ENCODE measurements around the gene MKRN1.
"Not testable (repeated sequence)": the region's sequence is repeated elsewhere in the genome, so short reads cannot be mapped to it uniquely, and the experiment has no call there.

Gene MKRN1

DNA sequence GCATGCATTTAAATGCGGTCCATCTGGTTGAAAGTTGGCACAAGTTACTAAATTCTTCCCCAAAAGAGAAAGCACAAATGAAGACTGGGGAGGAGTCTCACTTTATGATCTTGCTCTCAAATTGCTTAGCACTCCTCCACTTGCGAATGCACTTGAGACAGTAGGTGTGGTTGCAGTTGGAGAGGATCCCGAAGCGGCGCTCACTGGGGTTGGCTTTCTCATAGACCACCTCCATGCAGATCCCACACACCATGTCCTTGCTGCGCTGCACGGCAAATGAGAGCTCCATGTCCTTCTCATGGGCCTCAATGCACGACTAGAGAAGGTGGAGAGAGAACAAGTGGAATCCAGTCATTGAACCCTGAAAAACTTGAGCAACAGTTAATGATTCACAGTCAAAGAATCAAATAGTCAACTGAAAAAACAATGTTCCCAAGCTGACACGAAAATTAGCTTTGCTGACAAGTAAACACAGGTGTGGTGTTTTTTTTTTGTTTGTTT is 22.7 kb downstream of the MKRN1 start:
- ATAC-seq: no peak
- Mint-ChIP-seq H3K9me3 (no peaks in the 10 kb centered on the region), H3K36me3 (peaks cover 67% of the 10 kb centered on the region), H3K27me3 (no peaks in the 10 kb centered on the region), H3K4me3 (no peak overlapping the region), H3K27ac (no peak overlapping the region), H3K4me1 (peaks cover 16% of the 10 kb centered on the region)

DNA sequence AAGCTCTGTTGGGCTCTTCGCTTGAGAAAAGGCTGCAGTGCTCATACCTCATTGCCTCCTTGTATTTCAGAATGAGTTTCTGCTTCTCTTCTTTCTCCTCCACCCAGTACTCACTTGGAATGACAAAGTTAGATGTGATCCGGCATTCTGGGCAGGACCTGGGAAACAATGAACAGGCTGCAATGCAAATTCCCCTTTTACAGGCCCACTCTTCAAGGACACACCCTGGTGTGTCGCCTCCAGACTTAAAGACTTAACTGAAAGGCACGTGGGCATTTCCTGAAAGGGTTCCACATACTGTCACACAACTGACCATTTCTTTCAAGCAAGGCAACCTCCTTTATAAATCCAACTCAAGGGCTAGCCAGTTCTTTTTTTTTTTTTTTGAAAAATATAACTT is 23.6 kb downstream of the MKRN1 start:
- H3K4me1 Mint-ChIP-seq: peaks cover 23% of the 10 kb centered on the region

DNA sequence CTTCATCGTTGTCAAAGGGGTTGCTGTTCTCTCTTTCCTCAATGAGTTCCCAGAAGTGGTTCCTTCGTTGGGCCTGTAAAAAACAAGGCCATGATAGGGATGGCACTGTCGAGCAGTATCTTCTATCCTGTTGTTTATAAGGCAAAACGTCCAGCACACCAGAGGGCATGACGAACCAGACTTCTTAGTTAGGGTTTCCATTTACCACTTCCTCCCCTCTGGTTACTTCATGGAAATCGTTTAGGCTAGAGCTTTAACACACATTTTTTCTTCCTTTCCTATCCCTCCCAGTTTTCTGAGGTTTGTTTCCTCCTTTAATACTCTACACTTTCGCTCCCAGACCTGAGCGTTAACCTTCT is 24.7 kb downstream of the MKRN1 start:
- Mint-ChIP-seq H3K36me3 (peaks cover 58% of the 10 kb centered on the region), H3K27ac (peak overlapping the region; percentile 80), H3K4me3 (no peak overlapping the region), H3K27me3 (no peaks in the 10 kb centered on the region), H3K4me1 (peaks cover 33% of the 10 kb centered on the region), H3K9me3 (no peaks in the 10 kb centered on the region)
- no peak for ATAC-seq

More for the DNA sequence above, 23.6 kb downstream of the MKRN1 start:
- Mint-ChIP-seq H3K27ac (no peak overlapping the region), H3K27me3 (no peaks in the 10 kb centered on the region), H3K4me3 (no peak overlapping the region), H3K9me3 (no peaks in the 10 kb centered on the region), H3K36me3 (peaks cover 60% of the 10 kb centered on the region)
- ATAC-seq: no peak

DNA sequence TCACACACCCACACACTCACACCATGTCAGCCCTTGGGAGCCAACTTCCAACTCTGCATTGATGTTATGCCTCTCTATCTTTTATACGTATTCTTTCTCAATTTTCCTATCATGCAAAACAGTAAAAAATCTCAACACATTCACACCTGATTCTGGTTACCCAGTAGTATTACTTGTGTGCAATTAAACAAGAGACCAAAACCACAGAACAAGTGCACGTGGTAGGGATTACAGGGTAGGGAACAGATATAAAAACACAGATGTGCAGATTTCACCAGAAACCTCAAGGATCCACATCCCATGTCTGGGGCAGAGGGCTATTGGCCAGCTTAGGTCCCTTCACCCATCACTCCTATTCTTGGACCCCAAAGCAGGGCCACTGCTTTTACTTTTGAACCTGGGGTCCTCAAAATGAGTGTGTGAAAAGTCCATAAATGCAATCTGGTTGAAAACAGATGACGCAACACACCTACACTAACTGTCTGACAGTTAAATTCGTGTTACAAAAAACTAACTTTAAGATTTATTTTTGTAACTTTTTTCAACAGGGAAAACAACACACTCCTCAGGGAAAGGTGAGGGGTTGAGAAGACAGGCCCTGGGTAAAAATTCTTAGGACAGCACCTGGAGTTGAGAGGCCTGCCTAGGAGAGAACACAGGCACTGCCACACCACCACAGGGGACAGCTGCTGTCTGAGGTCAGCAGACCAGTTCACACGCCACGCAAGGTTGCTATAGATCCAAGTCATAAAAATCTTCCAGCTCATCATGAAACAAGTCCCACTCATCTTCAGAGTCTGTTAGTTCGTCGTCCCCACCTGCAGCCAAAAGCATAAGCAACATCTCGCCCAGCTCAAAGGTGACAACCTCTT is 25.3 kb downstream of the MKRN1 start:
- not testable (repeated sequence) for H3K27me3 Mint-ChIP-seq, H3K4me3 Mint-ChIP-seq, H3K9me3 Mint-ChIP-seq
- ATAC-seq: peak; percentile 57
- peaks cover 55% of the 10 kb centered on the region for H3K36me3 Mint-ChIP-seq
- peak overlapping the region; percentile 80 for H3K27ac Mint-ChIP-seq
- H3K4me1 Mint-ChIP-seq: peaks cover 35% of the 10 kb centered on the region

DNA sequence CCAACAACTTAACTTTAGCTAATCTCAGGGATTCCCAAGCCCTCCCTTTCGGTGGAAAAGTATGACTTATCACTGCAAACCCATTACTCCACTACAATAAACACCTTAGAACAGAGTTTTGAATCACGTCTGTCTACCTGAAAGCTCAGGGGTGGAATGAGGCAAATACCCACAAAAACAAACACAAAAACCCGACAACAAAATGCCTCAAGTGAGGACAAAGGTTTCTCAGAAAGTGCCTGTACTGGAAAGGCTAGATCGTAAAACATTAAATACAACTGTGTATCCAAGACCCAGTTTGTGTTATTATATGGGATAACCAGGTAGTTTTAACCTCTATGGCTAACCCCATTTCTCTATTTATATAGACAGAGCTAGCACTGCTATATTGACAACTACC is 26.0 kb downstream of the MKRN1 start:
- H3K27ac Mint-ChIP-seq: peak overlapping the region; percentile 80
- ATAC-seq: no peak
- H3K4me1 Mint-ChIP-seq: peaks cover 35% of the 10 kb centered on the region
- H3K9me3 Mint-ChIP-seq: no peaks in the 10 kb centered on the region
- H3K36me3 Mint-ChIP-seq: peaks cover 50% of the 10 kb centered on the region
- H3K4me3 Mint-ChIP-seq: no peak overlapping the region
- H3K27me3 Mint-ChIP-seq: no peaks in the 10 kb centered on the region

DNA sequence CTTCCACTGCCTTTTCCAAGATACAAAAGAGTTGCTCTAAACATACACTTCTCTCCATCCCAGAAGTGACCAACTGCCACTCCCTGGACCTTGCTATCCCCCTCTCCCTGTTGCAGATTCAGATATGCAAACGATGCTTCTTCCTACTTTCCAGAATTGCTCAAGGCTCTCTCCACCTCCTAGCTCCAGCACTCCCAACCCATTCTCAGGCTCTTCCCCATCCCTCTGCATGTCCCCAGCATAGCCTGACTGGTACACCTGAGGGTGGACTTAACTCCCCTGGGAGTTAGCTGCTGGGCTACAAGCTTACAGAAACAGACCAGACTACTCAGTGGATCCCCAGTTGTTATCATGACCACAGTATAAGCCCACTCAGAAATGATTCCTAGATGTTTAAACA is 27.6 kb downstream of the MKRN1 start:
- Mint-ChIP-seq H3K4me1 (peaks cover 41% of the 10 kb centered on the region), H3K4me3 (no peak overlapping the region), H3K36me3 (peaks cover 42% of the 10 kb centered on the region), H3K27me3 (no peaks in the 10 kb centered on the region), H3K27ac (no peak overlapping the region), H3K9me3 (no peaks in the 10 kb centered on the region)
- no peak for ATAC-seq

DNA sequence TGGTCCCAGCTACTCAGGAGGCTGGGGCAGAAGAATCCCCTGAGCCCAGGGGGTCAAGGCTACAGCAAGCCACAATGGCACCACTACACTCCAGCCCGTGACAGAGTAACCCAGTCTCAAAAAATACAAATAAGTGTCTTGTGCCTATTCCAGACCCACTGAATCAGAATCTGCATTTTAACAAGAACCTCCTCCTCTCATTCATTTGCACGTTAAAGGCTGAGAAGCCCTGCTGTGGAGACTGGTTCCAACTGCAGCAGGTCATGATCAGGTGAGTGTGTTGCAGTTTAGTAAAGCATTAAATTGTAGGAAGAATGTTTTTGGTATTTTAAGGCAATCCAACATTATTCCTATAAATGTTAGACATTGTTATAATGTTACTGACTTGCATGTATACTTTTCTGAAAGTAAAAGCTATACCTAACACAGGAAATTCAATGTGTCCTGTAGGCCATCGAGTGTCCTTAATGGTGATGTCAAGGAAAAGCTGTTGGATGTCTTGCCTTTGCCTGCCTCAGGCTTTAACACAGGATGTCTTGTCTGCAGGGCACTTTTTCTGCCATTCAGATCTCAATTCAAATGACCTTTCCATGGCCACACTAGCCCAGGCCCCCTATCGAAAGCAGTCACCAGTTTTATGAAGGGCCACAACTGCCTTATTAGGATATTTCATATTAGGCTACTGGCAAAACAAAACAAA is 30.4 kb downstream of the MKRN1 start:
- no peak for ATAC-seq
- no peak overlapping the region for H3K27ac Mint-ChIP-seq
- H3K27me3 Mint-ChIP-seq: no peaks in the 10 kb centered on the region
- H3K36me3 Mint-ChIP-seq: peaks cover 18% of the 10 kb centered on the region
- no peak overlapping the region for H3K4me3 Mint-ChIP-seq
- H3K9me3 Mint-ChIP-seq: no peaks in the 10 kb centered on the region
- peaks cover 29% of the 10 kb centered on the region for H3K4me1 Mint-ChIP-seq

DNA sequence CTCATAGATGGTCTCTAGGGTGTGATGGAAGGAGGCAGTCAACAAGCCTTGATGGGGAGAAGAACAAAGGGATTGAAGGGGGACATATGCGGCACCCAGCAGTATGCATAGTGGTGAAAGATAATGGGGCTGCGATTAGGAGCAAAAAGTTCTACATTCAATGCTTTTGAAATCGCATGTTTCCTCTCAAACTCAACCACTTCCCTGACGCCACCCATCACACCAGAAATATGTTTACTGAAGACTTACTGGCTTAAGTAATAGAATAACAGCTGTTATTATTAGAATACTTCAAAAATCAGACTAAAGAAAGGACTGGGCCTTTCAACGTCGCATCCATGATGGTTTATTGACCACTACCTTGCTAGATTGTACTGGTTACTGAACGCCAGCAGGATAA is 31.5 kb downstream of the MKRN1 start:
- ATAC-seq: no peak
- Mint-ChIP-seq H3K36me3 (peaks cover 7% of the 10 kb centered on the region), H3K4me1 (peaks cover 29% of the 10 kb centered on the region), H3K27ac (no peak overlapping the region), H3K4me3 (no peak overlapping the region), H3K27me3 (no peaks in the 10 kb centered on the region), H3K9me3 (no peaks in the 10 kb centered on the region)

DNA sequence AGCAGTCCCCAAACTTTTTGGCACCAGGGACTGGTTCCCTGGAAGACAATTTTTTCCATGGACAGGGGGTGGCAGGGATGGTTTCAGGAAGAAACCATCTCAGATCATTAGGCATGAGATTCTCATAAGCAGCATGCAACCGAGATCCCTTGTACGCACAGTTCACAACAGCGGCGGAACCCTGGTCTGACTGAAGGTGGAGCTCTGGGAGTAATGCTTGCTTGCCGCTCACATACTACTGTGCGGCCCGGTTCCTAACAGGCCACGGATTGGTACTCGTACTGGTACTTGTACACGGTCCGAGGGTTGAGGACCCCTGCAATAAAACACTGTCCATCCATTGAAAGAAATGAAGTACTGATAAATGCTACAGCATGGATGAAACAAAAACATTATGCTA is 32.8 kb downstream of the MKRN1 start:
- Mint-ChIP-seq H3K27me3 (no peaks in the 10 kb centered on the region), H3K27ac (no peak overlapping the region), H3K36me3 (no peaks in the 10 kb centered on the region), H3K4me3 (no peak overlapping the region), H3K4me1 (peaks cover 24% of the 10 kb centered on the region), H3K9me3 (no peaks in the 10 kb centered on the region)
- no peak for ATAC-seq

DNA sequence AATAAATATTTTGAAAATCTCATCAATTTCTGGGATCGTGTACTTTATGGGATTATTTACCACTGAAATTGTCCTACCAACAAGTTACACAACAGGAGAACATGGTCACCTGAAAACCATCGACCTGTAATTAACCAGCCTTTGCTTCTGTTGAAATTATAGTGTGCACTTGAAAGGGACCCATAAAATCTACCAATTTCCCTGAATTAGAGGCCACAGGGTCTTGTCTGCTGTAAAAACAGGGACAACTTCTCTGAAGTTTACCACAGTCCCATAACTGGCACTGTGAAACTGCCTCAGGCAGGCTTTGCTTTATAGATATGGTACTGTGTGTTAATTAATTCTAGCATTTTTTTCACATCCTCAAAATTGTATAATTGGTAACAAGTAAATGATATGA is 37.8 kb downstream of the MKRN1 start:
- Mint-ChIP-seq H3K27ac (no peak overlapping the region), H3K9me3 (no peaks in the 10 kb centered on the region), H3K4me3 (no peak overlapping the region), H3K27me3 (no peaks in the 10 kb centered on the region), H3K36me3 (no peaks in the 10 kb centered on the region), H3K4me1 (peaks cover 7% of the 10 kb centered on the region)
- ATAC-seq: no peak

DNA sequence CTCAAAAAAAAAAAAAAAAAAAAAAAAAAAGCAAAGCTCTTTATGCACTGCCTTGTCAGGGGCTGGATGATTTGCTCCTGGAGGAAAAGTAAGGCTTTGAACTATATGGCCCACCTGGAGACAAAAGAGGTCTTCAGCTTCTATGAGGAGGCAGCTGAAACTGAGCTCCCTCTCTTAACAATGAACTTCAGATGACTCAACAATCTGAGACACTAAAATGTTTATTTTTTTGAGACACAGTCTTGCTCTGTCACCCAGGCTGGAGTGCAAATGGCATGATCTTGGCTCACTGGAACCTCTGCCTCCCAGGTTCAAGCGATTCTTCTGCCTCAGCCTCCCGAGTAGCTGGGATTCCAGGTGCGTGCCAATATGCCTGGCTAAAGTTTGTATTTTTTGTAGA is 38.7 kb downstream of the MKRN1 start:
- peaks cover 7% of the 10 kb centered on the region for H3K4me1 Mint-ChIP-seq
- no peaks in the 10 kb centered on the region for H3K27me3 Mint-ChIP-seq
- H3K4me3 Mint-ChIP-seq: no peak overlapping the region
- no peaks in the 10 kb centered on the region for H3K36me3 Mint-ChIP-seq
- no peaks in the 10 kb centered on the region for H3K9me3 Mint-ChIP-seq
- no peak overlapping the region for H3K27ac Mint-ChIP-seq
- ATAC-seq: no peak

DNA sequence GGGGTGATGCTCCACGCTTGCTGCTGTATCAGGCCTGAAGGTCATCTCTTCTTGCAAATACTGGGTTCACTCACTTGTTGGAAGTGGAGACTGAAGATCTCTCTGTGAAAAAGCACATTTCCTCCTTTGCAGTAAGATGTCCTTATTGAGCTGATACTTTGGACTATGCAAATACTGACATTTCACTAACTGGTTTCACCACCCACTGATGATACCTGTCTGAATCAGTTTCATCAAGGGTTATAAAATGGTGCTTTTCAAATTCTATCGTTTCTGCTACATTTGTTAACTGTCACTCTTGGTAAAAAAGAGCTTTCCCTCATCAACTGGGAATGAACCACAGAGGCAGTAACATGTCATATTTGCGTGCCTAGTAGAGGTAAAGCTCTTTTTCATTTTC is 39.9 kb downstream of the MKRN1 start:
- ATAC-seq: peak; percentile 90
- peaks cover 7% of the 10 kb centered on the region for H3K4me1 Mint-ChIP-seq
- no peak overlapping the region for H3K4me3 Mint-ChIP-seq
- no peaks in the 10 kb centered on the region for H3K36me3 Mint-ChIP-seq
- H3K27ac Mint-ChIP-seq: peak overlapping the region; percentile 42
- no peaks in the 10 kb centered on the region for H3K9me3 Mint-ChIP-seq
- no peaks in the 10 kb centered on the region for H3K27me3 Mint-ChIP-seq

DNA sequence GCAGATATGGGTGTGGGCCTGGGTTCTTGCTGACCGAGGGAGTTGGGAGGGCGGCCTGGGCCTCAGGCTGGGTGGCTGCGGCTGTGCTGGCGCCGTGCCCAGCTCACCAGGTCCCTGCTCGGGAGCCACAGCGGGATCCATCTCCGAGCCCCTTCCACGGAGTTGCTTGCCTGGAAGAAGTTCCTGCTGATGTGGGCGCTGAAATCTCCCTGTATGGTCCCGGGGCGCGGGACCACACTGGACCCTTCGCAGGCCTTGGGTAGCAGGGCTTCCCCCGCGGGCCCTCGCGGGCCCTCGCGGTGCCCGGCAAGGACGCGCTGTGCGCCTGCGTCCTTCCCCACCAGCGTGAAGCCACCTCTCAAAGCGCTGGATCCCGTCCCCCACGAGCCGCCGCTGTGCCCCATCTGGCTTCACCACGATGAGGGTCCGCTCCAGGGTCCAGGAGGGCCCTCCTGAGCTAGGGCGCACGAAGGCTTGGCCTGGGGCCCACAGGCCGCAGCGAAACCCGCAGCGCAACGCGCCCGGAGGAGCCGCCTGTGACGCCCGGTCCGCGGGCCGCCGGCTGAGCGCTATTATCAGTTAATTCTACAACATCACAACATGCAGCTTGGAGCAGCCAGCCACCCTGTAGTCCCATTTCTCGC is 43.9 kb downstream of the MKRN1 start:
- Mint-ChIP-seq H3K27ac (no peak overlapping the region), H3K36me3 (no peaks in the 10 kb centered on the region), H3K4me3 (no peak overlapping the region), H3K9me3 (no peaks in the 10 kb centered on the region), H3K4me1 (peaks cover 7% of the 10 kb centered on the region), H3K27me3 (no peaks in the 10 kb centered on the region)
- ATAC-seq: no peak

DNA sequence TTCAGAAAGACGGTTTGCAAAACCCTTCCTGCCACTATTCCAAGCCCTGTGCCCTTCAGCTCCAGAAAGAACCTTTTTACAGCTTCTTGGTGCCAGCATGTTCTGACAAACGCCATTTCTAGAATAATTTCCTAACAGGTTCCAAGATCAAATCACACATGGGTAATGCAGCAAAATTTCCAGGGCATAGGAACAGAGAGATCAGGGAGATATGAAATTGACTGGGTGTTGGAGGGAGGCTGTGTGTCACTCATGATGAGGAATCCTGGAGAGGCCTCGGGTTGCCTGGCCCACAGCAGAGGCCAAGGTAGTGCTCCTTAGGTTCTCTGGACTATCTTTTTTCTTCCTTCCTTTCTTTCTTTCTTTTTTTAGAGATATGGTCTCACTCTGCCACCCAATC is 45.9 kb downstream of the MKRN1 start:
- Mint-ChIP-seq H3K9me3 (no peaks in the 10 kb centered on the region), H3K27ac (no peak overlapping the region), H3K27me3 (no peaks in the 10 kb centered on the region), H3K36me3 (no peaks in the 10 kb centered on the region), H3K4me1 (no peaks in the 10 kb centered on the region), H3K4me3 (no peak overlapping the region)
- ATAC-seq: no peak

DNA sequence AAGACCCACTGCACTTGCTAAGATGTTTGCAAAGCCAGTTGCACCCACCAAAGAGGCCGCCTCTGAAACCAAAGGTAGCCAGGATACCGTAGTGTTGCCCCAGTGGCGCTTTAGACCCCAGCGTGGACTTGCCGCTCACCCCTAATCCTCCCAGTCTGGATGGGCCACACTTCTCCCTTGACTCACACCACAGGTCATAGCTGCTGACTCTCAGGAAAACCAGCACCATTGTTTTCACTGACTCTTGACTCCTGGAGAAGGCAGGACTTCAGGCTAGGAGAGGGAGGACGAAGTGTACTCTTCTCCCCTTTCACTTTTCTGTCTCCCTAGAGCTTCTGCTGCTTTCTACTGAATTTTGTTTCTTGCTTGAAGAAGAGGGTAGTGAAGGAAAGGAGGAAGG is 53.2 kb downstream of the MKRN1 start:
- Mint-ChIP-seq H3K9me3 (no peaks in the 10 kb centered on the region), H3K4me3 (no peak overlapping the region), H3K27me3 (no peaks in the 10 kb centered on the region), H3K36me3 (no peaks in the 10 kb centered on the region), H3K4me1 (no peaks in the 10 kb centered on the region), H3K27ac (no peak overlapping the region)
- ATAC-seq: no peak

Data from stimulated activated memory B cell treated with anti-CD40 and anti-IgM and Interleukin-4, amounts not matched to agents 10 μg/mL and 1 μg/mL and 100 μg/mL, for 72 hours (primary cell).